BJ (cell line): ENCODE results near the gene PER1. TPM values are rescaled to one million over a fixed set of nuclear protein-coding genes. Genes with fewer than 3 reads are reported as not detected.

Experiments
- CTCF ChIA-PET: fragments of 350-600 bp; formaldehyde crosslinking; extraction: SDS; loops from one replicate; lab custom pipeline; 2021; ENCODE audit warnings: antibody characterized with exemption, inconsistent platforms; lab: Yijun Ruan, JAX
- POLR2A ChIA-PET: fragments of 300-600 bp; sonication (Branson Sonifier 250); formaldehyde crosslinking; extraction: SDS; loops from one replicate; lab custom pipeline; 2021; ENCODE audit warnings: antibody characterized with exemption; lab: Charles Lee
- DNase-seq: peaks from one replicate; pipeline ENCODE4 v3.0.0-alpha.2; 2011; ENCODE audit warnings: low read depth
- H3K27me3 ChIP-seq: 2 replicates; pipeline ENCODE4 v1.6.0; 2011; ENCODE audit warnings: low read length; ENCODE audit not compliant: control insufficient read depth, insufficient read depth
- H3K36me3 ChIP-seq: 2 replicates; pipeline ENCODE4 v1.5.1; 2011; ENCODE audit warnings: low read length; ENCODE audit not compliant: control insufficient read depth, insufficient read depth
- H3K4me3 ChIP-seq: 2 replicates; pipeline ENCODE4 v1.5.1; 2011; ENCODE audit warnings: low read depth, mild to moderate bottlenecking, control low read depth, low read length
- polyA minus RNA-seq: library from RNA; depleted of rRNA, polyadenylated mRNA; stranded (reverse); fragments of >200 nt; gene quantifications from 2 replicates; pipeline ENCODE4 v1.2.3, GENCODE V29; 2011; rRNA and poly(A)+ RNA removed
- polyA plus RNA-seq: library from polyadenylated mRNA; depleted of rRNA; stranded (reverse); fragments of >200 nt; gene quantifications from 2 replicates; pipeline ENCODE4 v1.2.3, GENCODE V29; 2011; rRNA removed
- TF ChIP-seq, protein P1 (sequence below): IDR thresholded peaks from 2 replicates; pipeline ENCODE4 v1.5.1; 2011; ENCODE audit warnings: low read depth, mild to moderate bottlenecking, control low read depth, inconsistent platforms, low read length, moderate library complexity; ENCODE audit not compliant: insufficient read depth

PER1 gene, protein sequence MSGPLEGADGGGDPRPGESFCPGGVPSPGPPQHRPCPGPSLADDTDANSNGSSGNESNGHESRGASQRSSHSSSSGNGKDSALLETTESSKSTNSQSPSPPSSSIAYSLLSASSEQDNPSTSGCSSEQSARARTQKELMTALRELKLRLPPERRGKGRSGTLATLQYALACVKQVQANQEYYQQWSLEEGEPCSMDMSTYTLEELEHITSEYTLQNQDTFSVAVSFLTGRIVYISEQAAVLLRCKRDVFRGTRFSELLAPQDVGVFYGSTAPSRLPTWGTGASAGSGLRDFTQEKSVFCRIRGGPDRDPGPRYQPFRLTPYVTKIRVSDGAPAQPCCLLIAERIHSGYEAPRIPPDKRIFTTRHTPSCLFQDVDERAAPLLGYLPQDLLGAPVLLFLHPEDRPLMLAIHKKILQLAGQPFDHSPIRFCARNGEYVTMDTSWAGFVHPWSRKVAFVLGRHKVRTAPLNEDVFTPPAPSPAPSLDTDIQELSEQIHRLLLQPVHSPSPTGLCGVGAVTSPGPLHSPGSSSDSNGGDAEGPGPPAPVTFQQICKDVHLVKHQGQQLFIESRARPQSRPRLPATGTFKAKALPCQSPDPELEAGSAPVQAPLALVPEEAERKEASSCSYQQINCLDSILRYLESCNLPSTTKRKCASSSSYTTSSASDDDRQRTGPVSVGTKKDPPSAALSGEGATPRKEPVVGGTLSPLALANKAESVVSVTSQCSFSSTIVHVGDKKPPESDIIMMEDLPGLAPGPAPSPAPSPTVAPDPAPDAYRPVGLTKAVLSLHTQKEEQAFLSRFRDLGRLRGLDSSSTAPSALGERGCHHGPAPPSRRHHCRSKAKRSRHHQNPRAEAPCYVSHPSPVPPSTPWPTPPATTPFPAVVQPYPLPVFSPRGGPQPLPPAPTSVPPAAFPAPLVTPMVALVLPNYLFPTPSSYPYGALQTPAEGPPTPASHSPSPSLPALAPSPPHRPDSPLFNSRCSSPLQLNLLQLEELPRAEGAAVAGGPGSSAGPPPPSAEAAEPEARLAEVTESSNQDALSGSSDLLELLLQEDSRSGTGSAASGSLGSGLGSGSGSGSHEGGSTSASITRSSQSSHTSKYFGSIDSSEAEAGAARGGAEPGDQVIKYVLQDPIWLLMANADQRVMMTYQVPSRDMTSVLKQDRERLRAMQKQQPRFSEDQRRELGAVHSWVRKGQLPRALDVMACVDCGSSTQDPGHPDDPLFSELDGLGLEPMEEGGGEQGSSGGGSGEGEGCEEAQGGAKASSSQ (N-terminal part only)
- polyA plus RNA-seq = 5.1 and 7.7 TPM in 2 replicates
- 11.4 and 32.7 TPM in 2 replicates for polyA minus RNA-seq

DNA sequence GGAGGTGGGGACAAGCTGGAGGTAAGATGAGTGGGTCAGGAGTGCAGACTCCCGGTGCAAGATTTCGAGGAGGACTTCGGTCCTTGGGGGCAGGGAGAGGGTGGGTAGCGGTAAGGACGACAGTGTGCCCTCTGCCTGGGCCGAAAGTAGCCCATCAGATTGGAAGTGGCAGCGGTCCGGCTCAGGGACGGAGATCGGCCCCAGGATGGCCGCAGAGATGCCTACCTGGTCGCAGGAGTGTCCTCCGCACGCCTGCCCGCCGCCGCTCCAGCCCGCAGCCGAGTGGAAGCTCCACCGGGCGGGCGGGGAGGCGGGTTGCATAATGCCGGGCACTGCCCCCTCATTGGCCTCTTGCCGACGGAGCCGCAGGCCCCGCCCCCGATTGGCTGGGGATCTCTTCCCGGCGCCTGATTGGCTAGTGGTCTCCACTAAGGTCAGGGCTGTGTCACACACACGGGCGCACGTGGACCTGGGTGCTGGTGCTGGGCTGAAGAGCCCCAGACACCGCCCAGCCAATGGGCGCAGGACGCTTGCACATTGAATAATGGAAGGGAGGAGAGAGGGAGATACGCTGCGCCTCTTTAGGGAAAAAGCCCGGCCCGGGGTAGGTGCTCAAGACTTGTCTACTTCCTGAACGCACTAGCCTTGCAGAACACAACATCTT lies at the start of gene PER1:
Gene PER1, minus strand, starts transcription at position 293 of the 664 bp plus-strand sequence. CDS start 1,698 bp downstream, outside the sequence.
- Histone ChIP-seq H3K27me3 (no peaks in the 10 kb centered on the region), H3K4me3 (peak within 1 kb of the TSS; percentile 63), H3K36me3 (peaks cover 22% of the 10 kb centered on the region)
- TF ChIP-seq, protein P1, sequence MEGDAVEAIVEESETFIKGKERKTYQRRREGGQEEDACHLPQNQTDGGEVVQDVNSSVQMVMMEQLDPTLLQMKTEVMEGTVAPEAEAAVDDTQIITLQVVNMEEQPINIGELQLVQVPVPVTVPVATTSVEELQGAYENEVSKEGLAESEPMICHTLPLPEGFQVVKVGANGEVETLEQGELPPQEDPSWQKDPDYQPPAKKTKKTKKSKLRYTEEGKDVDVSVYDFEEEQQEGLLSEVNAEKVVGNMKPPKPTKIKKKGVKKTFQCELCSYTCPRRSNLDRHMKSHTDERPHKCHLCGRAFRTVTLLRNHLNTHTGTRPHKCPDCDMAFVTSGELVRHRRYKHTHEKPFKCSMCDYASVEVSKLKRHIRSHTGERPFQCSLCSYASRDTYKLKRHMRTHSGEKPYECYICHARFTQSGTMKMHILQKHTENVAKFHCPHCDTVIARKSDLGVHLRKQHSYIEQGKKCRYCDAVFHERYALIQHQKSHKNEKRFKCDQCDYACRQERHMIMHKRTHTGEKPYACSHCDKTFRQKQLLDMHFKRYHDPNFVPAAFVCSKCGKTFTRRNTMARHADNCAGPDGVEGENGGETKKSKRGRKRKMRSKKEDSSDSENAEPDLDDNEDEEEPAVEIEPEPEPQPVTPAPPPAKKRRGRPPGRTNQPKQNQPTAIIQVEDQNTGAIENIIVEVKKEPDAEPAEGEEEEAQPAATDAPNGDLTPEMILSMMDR = no peak
- ChIA-PET CTCF (interaction anchor here (0.5 to 0.9 kb wide), 3 partner anchors 20 to 301 kb away, joined by 3 to 6 read pairs (median 3); no protein-coding TSS in a partner anchor), POLR2A (no interaction called here)
- peak; percentile 53 for DNase-seq

DNA sequence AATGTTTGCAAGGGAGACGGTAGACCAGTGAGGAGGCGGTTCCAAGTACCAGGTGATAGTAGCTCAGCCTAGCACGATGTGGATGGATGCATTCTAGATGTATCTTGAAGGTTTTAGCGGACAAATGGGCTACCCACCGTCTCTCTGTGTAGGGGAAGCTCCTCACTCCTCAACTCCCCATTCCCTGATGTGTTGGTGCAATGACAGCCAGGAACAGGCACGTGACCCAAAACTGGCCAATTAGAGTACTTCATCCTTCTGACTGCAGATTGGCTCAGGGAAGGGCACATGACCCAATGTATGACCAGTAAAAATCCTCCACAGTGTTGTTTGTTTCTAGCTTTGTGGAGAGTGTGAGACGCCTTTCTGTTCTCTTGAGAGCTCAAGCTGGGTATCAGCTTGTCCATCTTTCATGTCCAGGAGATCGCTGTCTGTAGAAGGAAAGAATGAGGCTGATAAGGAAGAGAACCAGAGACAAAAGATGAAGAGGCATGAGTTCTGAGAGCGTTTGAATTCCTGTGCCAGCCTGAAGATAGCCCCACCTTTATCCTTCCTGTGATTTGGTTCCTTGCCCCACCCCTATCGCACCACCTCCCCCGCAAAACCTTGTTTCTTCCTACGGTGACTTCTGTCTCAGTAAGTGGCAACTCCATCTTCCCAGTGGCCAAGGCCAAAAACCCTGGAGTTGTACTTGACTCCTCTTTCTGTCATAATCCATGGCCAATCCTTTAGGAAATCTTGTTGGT lies 40.0 kb upstream of the PER1 start:
- ChIA-PET POLR2A (no interaction called here), CTCF (interaction anchor here (0.6 to 1.4 kb wide), 4 partner anchors 10 to 577 kb away, joined by 3 to 6 read pairs (median 4); no protein-coding TSS in a partner anchor)
- Histone ChIP-seq H3K27me3 (no peaks in the 10 kb centered on the region), H3K4me3 (no peak overlapping the region; the same call in 1 of the 2 replicates), H3K36me3 (no peaks in the 10 kb centered on the region)
- TF ChIP-seq, protein P1 = no peak
- DNase-seq = no peak

DNA sequence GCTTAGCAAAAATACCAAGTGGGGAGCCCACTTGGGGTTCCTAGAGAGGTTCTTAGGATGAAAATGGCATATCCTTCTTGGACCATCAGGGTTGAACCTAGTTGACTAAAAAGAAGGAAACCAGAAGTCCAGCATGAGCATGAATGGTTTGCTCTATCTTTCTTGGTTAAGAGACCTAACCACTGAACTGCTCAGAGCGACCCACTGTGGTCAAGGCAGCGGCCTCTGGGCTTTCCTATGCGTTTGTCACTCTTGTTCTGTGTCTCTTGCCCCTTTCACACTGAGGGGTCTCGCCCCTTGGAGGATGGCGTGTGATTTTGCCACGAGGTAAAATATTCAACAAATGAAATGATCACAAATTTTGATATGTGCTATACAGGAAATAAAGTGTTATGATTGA lies 38.3 kb upstream of the PER1 start:
- H3K27me3 ChIP-seq = no peaks in the 10 kb centered on the region
- no peak for DNase-seq
- H3K36me3 ChIP-seq = no peaks in the 10 kb centered on the region
- ChIA-PET POLR2A (interaction anchor here (0.6 to 1.6 kb wide), 3 partner anchors 17 to 135 kb away, joined by 4 to 8 read pairs (median 5); partner anchors contain the start of gene AURKB), CTCF (interaction anchor here (1.6 kb wide), 1 partner anchor 33 kb away, joined by 4 read pairs; no protein-coding TSS in a partner anchor)
- no peak overlapping the region for H3K4me3 ChIP-seq
- TF ChIP-seq, protein P1 = no peak
